ENCODE data around the gene MAP1B. TPM values are rescaled to one million over a fixed set of nuclear protein-coding genes. Genes with fewer than 3 reads are reported as not detected.

Gene MAP1B
- total and polyA plus RNA-seq, 10 donors = 0.68 to 17.3 (median 9.8) TPM

DNA sequence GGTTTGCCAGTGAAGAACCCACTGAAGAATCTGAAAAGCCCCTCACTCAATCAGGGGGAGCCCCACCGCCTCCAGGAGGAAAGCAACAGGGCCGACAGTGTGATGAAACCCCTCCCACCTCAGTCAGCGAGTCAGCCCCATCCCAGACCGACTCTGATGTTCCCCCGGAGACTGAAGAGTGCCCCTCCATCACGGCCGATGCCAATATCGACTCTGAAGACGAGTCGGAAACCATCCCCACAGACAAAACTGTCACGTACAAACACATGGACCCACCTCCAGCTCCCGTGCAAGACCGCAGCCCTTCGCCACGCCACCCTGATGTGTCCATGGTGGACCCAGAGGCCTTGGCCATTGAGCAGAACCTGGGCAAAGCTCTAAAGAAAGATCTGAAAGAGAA, 92.4 kb downstream of the MAP1B start:
- no peak overlapping the region for H3K4me3 ChIP-seq
- no peak for DNase-seq
- TF ChIP-seq POLR2A (IDR thresholded peaks at IDR 0.05) (no peak), POLR2AphosphoS5 (IDR thresholded peaks at IDR 0.05) (no peak)
- TF ChIP-seq, protein P1, sequence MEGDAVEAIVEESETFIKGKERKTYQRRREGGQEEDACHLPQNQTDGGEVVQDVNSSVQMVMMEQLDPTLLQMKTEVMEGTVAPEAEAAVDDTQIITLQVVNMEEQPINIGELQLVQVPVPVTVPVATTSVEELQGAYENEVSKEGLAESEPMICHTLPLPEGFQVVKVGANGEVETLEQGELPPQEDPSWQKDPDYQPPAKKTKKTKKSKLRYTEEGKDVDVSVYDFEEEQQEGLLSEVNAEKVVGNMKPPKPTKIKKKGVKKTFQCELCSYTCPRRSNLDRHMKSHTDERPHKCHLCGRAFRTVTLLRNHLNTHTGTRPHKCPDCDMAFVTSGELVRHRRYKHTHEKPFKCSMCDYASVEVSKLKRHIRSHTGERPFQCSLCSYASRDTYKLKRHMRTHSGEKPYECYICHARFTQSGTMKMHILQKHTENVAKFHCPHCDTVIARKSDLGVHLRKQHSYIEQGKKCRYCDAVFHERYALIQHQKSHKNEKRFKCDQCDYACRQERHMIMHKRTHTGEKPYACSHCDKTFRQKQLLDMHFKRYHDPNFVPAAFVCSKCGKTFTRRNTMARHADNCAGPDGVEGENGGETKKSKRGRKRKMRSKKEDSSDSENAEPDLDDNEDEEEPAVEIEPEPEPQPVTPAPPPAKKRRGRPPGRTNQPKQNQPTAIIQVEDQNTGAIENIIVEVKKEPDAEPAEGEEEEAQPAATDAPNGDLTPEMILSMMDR (IDR thresholded peaks at IDR 0.05 in 8 of 11, conservative IDR thresholded peaks at IDR 0.05 in 3 of 11) = no peak
- no peaks in the 10 kb centered on the region for H3K4me1 ChIP-seq
- peaks cover 0 to 12% (median 0%) of the 10 kb centered on the region in 6 donors for H3K36me3 ChIP-seq
- H3K27ac ChIP-seq = no peak overlapping the region
- intact Hi-C loops (cut with DNase I; ENCODE audit: low total_unique reads) = no loop called here
- no peaks in the 10 kb centered on the region for H3K9me3 ChIP-seq
- WGBS, 5 donors = 93 to 96% (median 96%) methylated on average over 12 to 15 of the region's 15 CpGs
- peaks cover 0 to 11% (median 0%) of the 10 kb centered on the region in 7 donors for H3K27me3 ChIP-seq (replicated peaks in 1 of 7)

DNA sequence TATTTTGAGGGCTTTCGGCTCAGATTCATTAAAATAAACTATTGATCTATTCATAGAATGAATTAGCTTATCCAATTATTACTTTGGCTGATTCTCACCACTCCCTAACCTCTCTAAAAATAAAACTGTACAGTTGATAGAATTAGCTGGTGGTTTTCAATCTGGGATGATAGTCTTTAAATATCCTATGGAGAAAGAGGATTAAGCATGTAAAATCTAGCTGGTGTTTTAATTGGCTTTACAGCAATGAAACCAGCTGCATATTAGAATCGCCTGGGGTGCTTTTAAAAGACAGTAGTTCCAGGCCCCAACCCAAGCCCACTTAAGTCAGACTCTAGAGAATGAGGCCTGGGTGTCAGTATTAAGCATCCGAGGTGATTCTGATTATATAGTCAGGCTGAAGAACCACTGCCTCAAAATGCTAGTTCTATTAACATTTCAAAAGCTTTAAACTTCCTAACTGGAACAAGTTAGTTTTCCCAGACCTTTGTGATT, 95.1 kb downstream of the MAP1B start:
- Histone ChIP-seq H3K36me3 (peaks cover 0 to 12% (median 0%) of the 10 kb centered on the region in 6 donors), H3K4me1 (no peaks in the 10 kb centered on the region), H3K27ac (no peak overlapping the region), H3K27me3 (replicated peaks in 1 of 7) (no peaks in the 10 kb centered on the region), H3K4me3 (no peak overlapping the region), H3K9me3 (no peaks in the 10 kb centered on the region)
- intact Hi-C loops (cut with DNase I; ENCODE audit: low total_unique reads) = no loop called here
- WGBS, 5 donors = 87 to 95% (median 90%) methylated on average over 3 of the region's 3 CpGs
- no peak for DNase-seq
- TF ChIP-seq, protein P1 (IDR thresholded peaks at IDR 0.05 in 8 of 11, conservative IDR thresholded peaks at IDR 0.05 in 3 of 11) = no peak
- no peak for TF ChIP-seq POLR2A (IDR thresholded peaks at IDR 0.05)
- no peak for TF ChIP-seq POLR2AphosphoS5 (IDR thresholded peaks at IDR 0.05)

DNA sequence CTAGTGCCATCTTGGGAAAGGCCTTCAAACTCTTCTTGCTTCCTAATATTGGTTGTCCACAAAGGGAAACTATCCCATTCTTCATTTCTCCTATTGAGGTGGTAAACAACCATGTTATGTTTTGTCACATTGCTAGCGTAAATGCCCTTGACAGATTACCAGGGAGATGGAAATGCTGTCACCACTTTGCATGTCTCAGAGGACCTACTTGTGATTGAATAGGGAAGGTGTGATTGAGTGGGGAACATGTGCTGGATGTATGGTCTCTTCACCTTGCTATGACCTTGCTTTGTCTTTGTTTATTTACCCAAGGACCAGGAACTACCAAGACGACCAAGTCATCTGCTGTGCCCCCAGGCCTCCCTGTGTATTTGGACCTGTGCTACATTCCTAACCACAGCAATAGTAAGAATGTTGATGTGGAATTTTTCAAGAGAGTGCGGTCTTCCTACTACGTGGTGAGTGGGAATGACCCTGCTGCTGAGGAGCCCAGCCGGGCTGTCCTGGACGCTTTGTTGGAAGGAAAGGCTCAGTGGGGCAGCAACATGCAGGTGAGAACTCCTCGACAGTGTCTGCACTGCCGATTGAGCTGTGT, 96.1 kb downstream of the MAP1B start:
- H3K36me3 ChIP-seq = peaks cover 0 to 12% (median 0%) of the 10 kb centered on the region in 6 donors

DNA sequence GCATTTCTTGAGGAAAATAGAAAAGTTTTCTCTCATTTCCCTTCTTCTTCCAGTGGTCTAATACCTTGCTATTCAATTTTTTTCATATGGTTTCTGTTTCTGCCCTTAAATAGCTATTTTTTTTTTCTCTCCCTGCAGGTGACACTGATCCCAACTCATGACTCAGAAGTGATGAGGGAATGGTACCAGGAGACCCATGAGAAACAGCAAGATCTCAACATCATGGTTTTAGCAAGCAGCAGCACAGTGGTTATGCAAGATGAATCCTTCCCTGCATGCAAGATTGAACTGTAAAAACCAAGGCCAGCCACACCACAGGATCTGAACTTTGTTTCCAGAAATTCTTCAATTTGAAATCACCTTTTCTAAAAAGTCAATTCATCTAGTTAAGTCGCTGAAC, 97.7 kb downstream of the MAP1B start:
- Histone ChIP-seq H3K4me1 (no peaks in the 10 kb centered on the region), H3K27ac (no peak overlapping the region), H3K9me3 (no peaks in the 10 kb centered on the region), H3K27me3 (replicated peaks in 1 of 7) (no peaks in the 10 kb centered on the region), H3K4me3 (no peak overlapping the region), H3K36me3 (peaks cover 0 to 12% (median 0%) of the 10 kb centered on the region in 6 donors)
- no peak for DNase-seq
- TF ChIP-seq POLR2AphosphoS5 (IDR thresholded peaks at IDR 0.05) (no peak), POLR2A (IDR thresholded peaks at IDR 0.05) (no peak)
- TF ChIP-seq, protein P1 (IDR thresholded peaks at IDR 0.05 in 8 of 11, conservative IDR thresholded peaks at IDR 0.05 in 3 of 11) = no peak
- WGBS, 5 donors = 86 to 100% (median 95%) methylated on average over 1 of the region's 1 CpG
- intact Hi-C loops (cut with DNase I; ENCODE audit: low total_unique reads) = no loop called here

More for the DNA sequence above, 96.1 kb downstream of the MAP1B start:
- intact Hi-C loops (cut with DNase I; ENCODE audit: low total_unique reads) = no loop called here
- no peaks in the 10 kb centered on the region for H3K27me3 ChIP-seq (replicated peaks in 1 of 7)
- no peaks in the 10 kb centered on the region for H3K9me3 ChIP-seq
- H3K4me1 ChIP-seq = no peaks in the 10 kb centered on the region
- no peak overlapping the region for H3K4me3 ChIP-seq
- 89 to 94% (median 92%) methylated on average over 8 of the region's 8 CpGs for WGBS, 5 donors
- no peak for TF ChIP-seq POLR2A (IDR thresholded peaks at IDR 0.05)
- no peak for TF ChIP-seq POLR2AphosphoS5 (IDR thresholded peaks at IDR 0.05)
- TF ChIP-seq, protein P1 (IDR thresholded peaks at IDR 0.05 in 8 of 11, conservative IDR thresholded peaks at IDR 0.05 in 3 of 11) = no peak
- DNase-seq = no peak
- no peak overlapping the region for H3K27ac ChIP-seq
